ENCODE data around the gene WNT1.
A peak's percentile ranks its signal among the peaks of the same experiment; 100 is the strongest.

Gene WNT1

DNA sequence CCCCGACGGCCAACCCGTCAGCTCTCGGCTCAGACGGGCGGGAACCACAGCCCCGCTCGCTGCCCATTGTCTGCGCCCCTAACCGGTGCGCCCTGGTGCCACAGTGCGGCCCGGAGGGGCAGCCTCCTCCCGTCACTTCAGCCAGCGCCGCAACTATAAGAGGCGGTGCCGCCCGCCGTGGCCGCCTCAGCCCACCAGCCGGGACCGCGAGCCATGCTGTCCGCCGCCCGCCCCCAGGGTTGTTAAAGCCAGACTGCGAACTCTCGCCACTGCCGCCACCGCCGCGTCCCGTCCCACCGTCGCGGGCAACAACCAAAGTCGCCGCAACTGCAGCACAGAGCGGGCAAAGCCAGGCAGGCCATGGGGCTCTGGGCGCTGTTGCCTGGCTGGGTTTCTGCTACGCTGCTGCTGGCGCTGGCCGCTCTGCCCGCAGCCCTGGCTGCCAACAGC, at the start of gene WNT1:
TSS of gene WNT1 (plus strand) at position 32 of the 450 bp plus-strand sequence. CDS start at position 361, 329 bp downstream.
- ChIA-PET POLR2A (no interaction called here), CTCF (interaction anchor here (0.6 to 16.4 kb wide), 25 partner anchors 8 to 126 kb away, joined by 3 to 417 read pairs (median 6); partner anchors contain the start of genes ARF3, DDN, DDX23 and DHH)
- TF ChIP-seq, protein P1, sequence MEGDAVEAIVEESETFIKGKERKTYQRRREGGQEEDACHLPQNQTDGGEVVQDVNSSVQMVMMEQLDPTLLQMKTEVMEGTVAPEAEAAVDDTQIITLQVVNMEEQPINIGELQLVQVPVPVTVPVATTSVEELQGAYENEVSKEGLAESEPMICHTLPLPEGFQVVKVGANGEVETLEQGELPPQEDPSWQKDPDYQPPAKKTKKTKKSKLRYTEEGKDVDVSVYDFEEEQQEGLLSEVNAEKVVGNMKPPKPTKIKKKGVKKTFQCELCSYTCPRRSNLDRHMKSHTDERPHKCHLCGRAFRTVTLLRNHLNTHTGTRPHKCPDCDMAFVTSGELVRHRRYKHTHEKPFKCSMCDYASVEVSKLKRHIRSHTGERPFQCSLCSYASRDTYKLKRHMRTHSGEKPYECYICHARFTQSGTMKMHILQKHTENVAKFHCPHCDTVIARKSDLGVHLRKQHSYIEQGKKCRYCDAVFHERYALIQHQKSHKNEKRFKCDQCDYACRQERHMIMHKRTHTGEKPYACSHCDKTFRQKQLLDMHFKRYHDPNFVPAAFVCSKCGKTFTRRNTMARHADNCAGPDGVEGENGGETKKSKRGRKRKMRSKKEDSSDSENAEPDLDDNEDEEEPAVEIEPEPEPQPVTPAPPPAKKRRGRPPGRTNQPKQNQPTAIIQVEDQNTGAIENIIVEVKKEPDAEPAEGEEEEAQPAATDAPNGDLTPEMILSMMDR (IDR thresholded peaks at IDR 0.05; ENCODE audit: control extremely low read depth, extremely low read depth, low read depth, missing control alignments): no peak
- no peak for DNase-seq (ENCODE audit: extremely low spot score)

DNA sequence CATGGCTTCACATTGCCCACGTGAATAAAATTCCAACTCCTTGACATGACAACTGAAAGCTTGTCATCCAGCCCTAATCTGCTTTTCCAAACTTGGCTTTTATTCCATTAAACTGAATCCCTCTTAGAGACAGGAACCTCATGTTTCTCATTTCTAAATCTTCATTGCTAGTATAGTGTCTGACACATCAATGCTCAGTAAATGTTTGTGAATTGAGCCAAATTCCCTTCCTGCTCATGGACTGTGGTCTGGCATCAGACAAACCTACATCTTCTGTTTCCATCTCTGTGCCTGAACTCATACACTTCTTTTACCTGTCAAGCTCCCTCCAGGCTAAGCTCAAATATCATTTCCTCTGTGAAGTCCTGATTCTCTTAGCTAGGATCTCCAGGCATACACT, 48.6 kb upstream of the WNT1 start:
- no peak for DNase-seq (ENCODE audit: extremely low spot score)
- CTCF ChIA-PET: interaction anchor here (0.7 to 2.6 kb wide), 16 partner anchors 9 to 114 kb away, joined by 3 to 12 read pairs (median 5); partner anchors contain the start of gene DDX23
- TF ChIP-seq, protein P1 (IDR thresholded peaks at IDR 0.05; ENCODE audit: control extremely low read depth, extremely low read depth, low read depth, missing control alignments): no peak
- POLR2A ChIA-PET: no interaction called here

DNA sequence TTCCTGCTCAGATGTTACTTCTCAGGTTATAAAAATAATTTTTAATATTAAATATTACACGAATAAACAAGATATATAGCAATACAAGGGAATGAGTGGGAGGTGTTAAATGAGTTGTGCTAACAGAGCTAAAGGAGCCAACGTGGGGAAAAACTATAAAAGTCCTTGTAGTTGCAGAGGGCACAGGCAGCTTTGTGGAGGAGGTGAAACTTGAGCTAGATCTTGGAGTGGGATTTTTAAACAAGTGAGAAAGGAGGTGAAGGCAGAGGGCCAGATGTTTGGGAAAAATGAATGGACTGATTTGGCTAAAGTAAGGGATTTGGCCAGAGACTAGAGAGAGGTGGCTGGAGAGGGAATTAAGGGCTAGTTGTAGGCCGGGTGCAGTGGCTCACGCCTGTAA, 47.6 kb upstream of the WNT1 start:
- CTCF ChIA-PET: interaction anchor here (1.0 to 2.6 kb wide), 13 partner anchors 8 to 77 kb away, joined by 3 to 12 read pairs (median 5); partner anchors contain the start of gene DDX23
- DNase-seq (ENCODE audit: extremely low spot score): no peak
- TF ChIP-seq, protein P1 (IDR thresholded peaks at IDR 0.05; ENCODE audit: control extremely low read depth, extremely low read depth, low read depth, missing control alignments): no peak
- POLR2A ChIA-PET: interaction anchor here (0.6 kb wide), 1 partner anchor 25 kb away, joined by 5 read pairs; no protein-coding TSS in a partner anchor

DNA sequence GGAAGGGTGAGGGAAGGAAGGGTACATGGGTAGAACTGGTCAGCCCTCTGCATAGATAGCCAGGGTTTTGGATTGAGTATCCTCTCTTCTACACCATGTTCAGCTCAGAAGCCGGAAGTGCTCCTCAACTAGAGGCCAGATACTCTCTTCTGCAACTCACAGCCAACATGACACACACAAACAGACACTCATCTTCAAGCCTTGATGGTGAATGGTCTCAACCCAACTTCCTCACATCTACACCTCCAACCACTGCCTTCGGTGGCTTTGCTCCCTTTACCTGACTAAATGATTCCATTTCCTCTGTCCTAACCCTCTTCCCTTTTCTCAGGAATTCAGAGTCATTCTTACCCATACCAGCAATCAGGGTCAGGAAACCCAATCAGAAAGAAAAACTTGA, 45.2 kb upstream of the WNT1 start:
- POLR2A ChIA-PET: no interaction called here

DNA sequence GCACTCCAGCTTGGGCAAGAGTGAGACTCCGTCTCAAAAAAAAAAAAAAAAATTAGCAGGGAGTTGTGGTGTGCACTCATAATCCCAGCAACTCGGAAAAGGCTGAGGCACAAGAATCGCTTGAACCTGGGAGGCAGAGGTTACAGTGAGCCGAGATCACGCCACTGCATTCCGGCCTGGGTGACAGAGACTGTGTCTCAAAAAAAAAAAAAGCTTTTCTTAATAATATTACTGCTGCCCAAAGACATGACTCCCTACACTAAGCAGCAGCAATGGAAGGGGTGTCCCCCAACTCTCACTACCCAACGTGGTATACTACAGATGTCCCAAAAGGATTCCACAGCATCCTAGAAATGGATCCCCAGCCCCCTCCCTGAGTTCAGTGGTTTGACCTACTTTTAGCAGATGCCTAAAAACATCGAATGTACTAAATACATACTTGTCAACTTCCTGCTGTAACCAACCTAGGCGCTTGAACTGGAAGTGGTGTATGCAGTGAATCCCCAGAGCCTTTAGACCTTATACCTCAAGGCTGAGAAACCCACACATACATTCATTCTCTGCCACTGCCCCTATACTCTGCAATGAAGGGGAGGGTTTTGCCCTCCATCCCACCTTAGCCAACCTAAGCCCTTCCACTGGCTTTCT, 44.3 kb upstream of the WNT1 start:
- ChIA-PET POLR2A (no interaction called here), CTCF (interaction anchor here (0.6 to 9.3 kb wide), 9 partner anchors 10 to 80 kb away, joined by 3 to 111 read pairs (median 9); partner anchors contain the start of genes FKBP11 and WNT1)
- TF ChIP-seq, protein P1 (IDR thresholded peaks at IDR 0.05; ENCODE audit: control extremely low read depth, extremely low read depth, low read depth, missing control alignments): no peak
- DNase-seq (ENCODE audit: extremely low spot score): no peak

More for the DNA sequence above, 45.2 kb upstream of the WNT1 start:
- CTCF ChIA-PET: interaction anchor here (1.1 to 9.3 kb wide), 5 partner anchors 9 to 409 kb away, joined by 3 to 111 read pairs (median 9); partner anchors contain the start of gene FKBP11
- TF ChIP-seq, protein P1 (IDR thresholded peaks at IDR 0.05; ENCODE audit: control extremely low read depth, extremely low read depth, low read depth, missing control alignments): no peak
- no peak for DNase-seq (ENCODE audit: extremely low spot score)

DNA sequence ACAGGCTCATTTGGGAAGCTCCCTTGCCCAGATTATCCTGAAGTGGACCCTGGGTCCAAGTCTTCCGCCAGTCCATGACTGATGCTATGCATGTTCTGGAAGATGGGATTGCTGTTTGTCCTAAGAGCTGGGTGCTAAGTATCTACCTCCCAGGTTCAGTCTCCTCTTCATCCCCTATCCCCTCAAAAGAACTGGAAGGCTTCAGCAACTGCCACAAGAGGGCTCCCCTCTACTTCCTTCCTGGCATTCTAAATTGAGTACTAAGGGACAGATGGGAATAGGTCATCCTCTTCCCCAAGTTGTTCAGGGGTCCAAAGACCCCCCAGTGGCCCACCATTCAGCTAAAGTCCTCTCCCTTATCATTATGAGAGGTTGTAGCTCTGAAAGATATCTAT, 43.8 kb upstream of the WNT1 start:
- TF ChIP-seq, protein P1 (IDR thresholded peaks at IDR 0.05; ENCODE audit: control extremely low read depth, extremely low read depth, low read depth, missing control alignments): peak; percentile 26
- POLR2A ChIA-PET: no interaction called here
- DNase-seq (ENCODE audit: extremely low spot score): no peak
- CTCF ChIA-PET: interaction anchor here (0.6 to 9.3 kb wide), 11 partner anchors 11 to 81 kb away, joined by 3 to 111 read pairs (median 10); partner anchors contain the start of genes DDX23, FKBP11 and WNT1

All from GM10248 (cell line).